HUES48 (cell line): ENCODE measurements around the gene SLC35F5.
"Not testable (repeated sequence)": the region's sequence is repeated elsewhere in the genome, so short reads cannot be mapped to it uniquely, and the experiment has no call there.

ENCODE experiments used
- H3K27ac ChIP-seq: one replicate; pipeline ENCODE4 v1.7.0; 2013; ENCODE audit warnings: low read depth, low read length, inconsistent platforms
- H3K27me3 ChIP-seq: 2 replicates; pipeline ENCODE4 v1.6.1; 2013; ENCODE audit warnings: mild to moderate bottlenecking, low read length; ENCODE audit not compliant: control insufficient read depth, insufficient read depth
- H3K36me3 ChIP-seq: 2 replicates; pipeline ENCODE4 v1.6.1; 2013; ENCODE audit warnings: low read length; ENCODE audit not compliant: control insufficient read depth, insufficient read depth
- H3K4me1 ChIP-seq: 2 replicates; pipeline ENCODE4 v1.6.1; 2013; ENCODE audit warnings: mild to moderate bottlenecking, low read length; ENCODE audit not compliant: control insufficient read depth, insufficient read depth
- H3K4me3 ChIP-seq: 2 replicates; pipeline ENCODE4 v1.5.1; 2013; ENCODE audit warnings: mild to moderate bottlenecking, low read depth, low read length
- H3K9ac ChIP-seq: 2 replicates; pipeline ENCODE4 v1.6.1; 2013; ENCODE audit warnings: mild to moderate bottlenecking, low read depth, low read length, moderate library complexity
- H3K9me3 ChIP-seq: 2 replicates; pipeline ENCODE4 v1.6.1; 2013; ENCODE audit warnings: low read length; ENCODE audit not compliant: control insufficient read depth, insufficient read depth

Gene SLC35F5

GRCh38 chr2:113776949-113777348 is 20.5 kb upstream of the SLC35F5 start:
- no peaks in the 10 kb centered on the region for H3K36me3 ChIP-seq
- no peaks in the 10 kb centered on the region for H3K9me3 ChIP-seq
- H3K27ac ChIP-seq, result no peak overlapping the region
- H3K4me1 ChIP-seq, result no peaks in the 10 kb centered on the region
- no peak overlapping the region for H3K4me3 ChIP-seq
- no peak overlapping the region for H3K9ac ChIP-seq
- no peaks in the 10 kb centered on the region for H3K27me3 ChIP-seq

- H3K36me3 ChIP-seq, H3K27me3 ChIP-seq, H3K27ac ChIP-seq, H3K9me3 ChIP-seq, H3K4me1 ChIP-seq, H3K9ac ChIP-seq, H3K4me3 ChIP-seq: not testable (repeated sequence)
Observed at GRCh38 chr2:113774616-113775015, 18.2 kb upstream of the SLC35F5 start.

DNA sequence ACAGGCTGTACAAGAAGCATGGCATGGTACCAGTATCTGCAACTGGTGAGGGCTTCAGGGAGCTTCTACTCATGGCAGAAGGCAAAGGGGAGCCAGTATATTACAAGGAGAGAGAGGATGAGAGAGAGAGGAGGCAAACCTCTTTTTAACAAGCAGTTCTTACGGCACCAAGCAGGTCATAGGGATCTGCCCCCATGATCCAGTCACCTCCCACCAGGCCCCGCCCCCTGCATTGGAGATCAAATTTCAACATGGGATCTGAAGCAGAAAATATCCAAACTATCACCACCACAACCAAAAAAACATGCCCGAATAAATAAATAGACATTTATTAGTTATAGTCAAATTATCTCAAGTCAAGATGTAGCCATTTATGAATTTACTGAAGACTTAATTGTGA is 14.5 kb upstream of the SLC35F5 start:
- Histone ChIP-seq H3K9ac (no peak overlapping the region), H3K4me3 (no peak overlapping the region), H3K36me3 (no peaks in the 10 kb centered on the region), H3K4me1 (no peaks in the 10 kb centered on the region), H3K27me3 (no peaks in the 10 kb centered on the region), H3K9me3 (no peaks in the 10 kb centered on the region), H3K27ac (no peak overlapping the region)

- Histone ChIP-seq H3K4me1 (no peaks in the 10 kb centered on the region), H3K36me3 (no peaks in the 10 kb centered on the region), H3K9ac (no peak overlapping the region), H3K27me3 (no peaks in the 10 kb centered on the region), H3K4me3 (no peak overlapping the region), H3K27ac (no peak overlapping the region), H3K9me3 (peaks cover 10% of the 10 kb centered on the region)
Observed at GRCh38 chr2:113769555-113769954, 13.1 kb upstream of the SLC35F5 start.

DNA sequence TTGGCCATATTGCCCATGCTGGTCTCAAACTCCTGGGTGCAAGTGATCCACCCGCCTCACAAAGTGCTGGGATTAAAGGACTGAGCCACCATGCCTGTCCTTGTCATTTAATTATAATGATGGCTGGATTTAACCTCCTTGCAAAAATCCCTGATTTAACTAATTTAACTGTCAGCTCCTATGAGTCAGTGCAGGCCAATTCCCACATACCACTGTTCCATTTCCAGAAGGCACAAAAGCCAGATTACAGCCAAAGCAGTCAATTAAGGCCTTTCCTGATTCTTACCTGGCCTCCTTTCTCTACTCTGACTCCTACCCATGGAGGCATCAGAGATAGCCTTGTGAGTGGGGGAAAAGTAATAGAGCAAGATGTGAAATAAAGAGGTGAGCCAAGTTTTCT is 12.3 kb upstream of the SLC35F5 start:
- Histone ChIP-seq H3K36me3 (no peaks in the 10 kb centered on the region), H3K27ac (no peak overlapping the region), H3K4me1 (no peaks in the 10 kb centered on the region), H3K4me3 (no peak overlapping the region), H3K9ac (no peak overlapping the region), H3K27me3 (no peaks in the 10 kb centered on the region), H3K9me3 (peaks cover 17% of the 10 kb centered on the region)

DNA sequence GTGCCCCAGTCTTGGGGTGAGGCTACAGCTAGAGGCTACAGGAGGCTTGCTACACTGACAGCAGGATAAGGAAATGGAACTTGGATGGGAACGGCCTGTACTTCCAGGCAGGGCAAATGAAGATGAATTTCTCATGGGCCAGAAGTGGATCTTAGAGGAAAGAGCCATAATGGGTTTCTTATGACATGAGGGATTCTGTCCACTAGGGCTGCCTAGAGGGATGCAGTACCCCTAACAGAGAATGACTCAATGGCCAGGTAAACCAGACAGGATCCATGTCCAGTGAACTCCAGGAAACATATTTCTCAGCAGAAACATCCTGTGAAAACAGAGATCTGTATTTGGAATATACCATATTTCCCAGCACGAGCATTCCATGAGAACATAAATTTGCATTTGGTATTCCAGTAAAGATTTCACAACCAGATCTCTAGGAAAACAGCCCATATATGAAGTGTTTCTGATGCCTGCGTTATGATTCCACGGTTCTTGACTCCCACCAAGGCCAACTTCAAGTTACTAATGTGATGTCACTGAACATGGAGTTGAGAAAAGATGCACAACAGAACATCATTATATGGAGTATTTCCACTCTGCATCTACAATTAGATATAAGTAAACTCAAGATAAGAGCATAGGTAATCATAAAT is 11.5 kb upstream of the SLC35F5 start:
- Histone ChIP-seq H3K36me3 (no peaks in the 10 kb centered on the region), H3K9me3 (peaks cover 21% of the 10 kb centered on the region), H3K9ac (no peak overlapping the region), H3K4me1 (no peaks in the 10 kb centered on the region), H3K4me3 (no peak overlapping the region), H3K27me3 (no peaks in the 10 kb centered on the region), H3K27ac (no peak overlapping the region)

- H3K27ac ChIP-seq, result no peak overlapping the region
- no peak overlapping the region for H3K9ac ChIP-seq
- H3K4me1 ChIP-seq, result peaks cover 5% of the 10 kb centered on the region; the same call in 1 of the 2 replicates
- H3K36me3 ChIP-seq, result no peaks in the 10 kb centered on the region
- peaks cover 23% of the 10 kb centered on the region for H3K9me3 ChIP-seq
- H3K27me3 ChIP-seq, result no peaks in the 10 kb centered on the region
- H3K4me3 ChIP-seq, result no peak overlapping the region
Observed at GRCh38 chr2:113765276-113765675, 8.8 kb upstream of the SLC35F5 start.

- Histone ChIP-seq H3K9me3 (peaks cover 23% of the 10 kb centered on the region), H3K36me3 (no peaks in the 10 kb centered on the region), H3K9ac (no peak overlapping the region), H3K4me1 (peaks cover 5% of the 10 kb centered on the region; the same call in 1 of the 2 replicates), H3K4me3 (no peak overlapping the region), H3K27me3 (no peaks in the 10 kb centered on the region), H3K27ac (no peak overlapping the region)
Observed at GRCh38 chr2:113762377-113763118, 6.1 kb upstream of the SLC35F5 start.

DNA sequence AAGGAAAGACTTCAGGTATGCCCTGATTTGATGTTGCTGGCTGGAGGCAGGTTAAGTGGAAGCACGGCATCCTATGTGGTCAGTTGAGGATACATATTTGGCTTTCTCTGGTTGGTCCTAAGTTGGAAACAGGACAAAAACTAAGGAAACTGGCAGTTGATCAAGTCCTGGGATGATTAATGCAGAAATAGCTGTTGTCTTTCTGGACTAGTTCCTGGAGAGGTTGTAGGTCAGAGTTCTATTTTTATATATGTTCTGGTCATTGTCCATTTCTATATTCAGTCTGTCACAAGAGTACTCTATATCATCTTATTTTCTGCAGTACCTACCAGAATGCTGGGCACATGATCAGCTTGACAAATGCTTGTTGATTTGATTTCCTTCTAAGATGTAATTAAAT is 4.0 kb upstream of the SLC35F5 start:
- Histone ChIP-seq H3K27ac (no peak overlapping the region), H3K36me3 (no peaks in the 10 kb centered on the region), H3K4me1 (peaks cover 5% of the 10 kb centered on the region; the same call in 1 of the 2 replicates), H3K9ac (no peak overlapping the region), H3K9me3 (peaks cover 22% of the 10 kb centered on the region), H3K4me3 (no peak overlapping the region), H3K27me3 (no peaks in the 10 kb centered on the region)

DNA sequence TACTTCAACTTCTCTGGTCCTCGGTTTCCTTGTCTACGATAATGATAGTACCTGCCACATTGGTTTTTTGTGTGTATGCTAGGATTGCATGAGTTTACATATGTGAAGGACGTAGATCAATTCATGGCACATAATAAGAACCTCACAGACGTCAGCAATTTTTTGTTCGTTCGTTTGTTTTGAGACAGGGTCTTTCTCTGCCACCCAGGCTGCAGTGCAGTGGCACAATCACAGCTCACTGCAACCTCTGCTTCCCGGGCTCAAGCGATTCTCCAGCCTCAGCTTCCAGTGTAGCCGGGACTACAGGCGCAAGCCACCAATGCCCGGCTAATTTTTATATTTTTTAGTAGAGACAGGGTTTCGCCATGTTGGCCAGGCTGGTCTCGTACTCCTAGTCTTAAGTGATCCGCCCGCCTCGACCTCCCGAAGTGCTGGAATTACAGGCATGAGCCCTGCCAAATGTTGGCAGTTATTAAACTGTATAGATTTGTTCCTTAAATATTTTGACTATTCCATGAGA is 756 bp upstream of the SLC35F5 start:
- H3K27ac ChIP-seq, result peak overlapping the region; percentile 86
- H3K9ac ChIP-seq, result peak overlapping the region; percentile 92
- H3K9me3 ChIP-seq, result no peaks in the 10 kb centered on the region
- no peaks in the 10 kb centered on the region for H3K27me3 ChIP-seq
- H3K4me1 ChIP-seq, result peaks cover 7% of the 10 kb centered on the region; the same call in 1 of the 2 replicates
- H3K4me3 ChIP-seq, result peak overlapping the region; percentile 83
- H3K36me3 ChIP-seq, result peaks cover 7% of the 10 kb centered on the region

- Histone ChIP-seq H3K27me3 (no peaks in the 10 kb centered on the region), H3K4me3 (peak overlapping the region; percentile 83), H3K36me3 (peaks cover 8% of the 10 kb centered on the region), H3K4me1 (0 out of 2 replicates have a peak, but pooled peaks cover 4% of the 10 kb centered on the region), H3K27ac (peak overlapping the region; percentile 86), H3K9ac (peak overlapping the region; percentile 91), H3K9me3 (no peaks in the 10 kb centered on the region)
Observed at GRCh38 chr2:113755835-113756354, 547 bp downstream of the SLC35F5 start.
